SK-N-SH (cell line): ENCODE results near the gene CEP85. TPM values are rescaled to one million over a fixed set of nuclear protein-coding genes. Genes with fewer than 3 reads are reported as not detected.

Source experiments
- CTCF ChIA-PET: fragments of 300-600, 350-600 bp; formaldehyde crosslinking; extraction: SDS; loops from one replicate; lab custom pipeline; 2021; lab: Yijun Ruan, JAX
- POLR2A ChIA-PET: fragments of 350-600 bp; sonication (Branson Sonifier 250); formaldehyde crosslinking; extraction: SDS; loops from one replicate; lab custom pipeline; 2020; ENCODE audit warnings: antibody characterized with exemption, inconsistent platforms; lab: Yijun Ruan, JAX
- DNase-seq: peaks from one replicate; pipeline ENCODE4 v3.0.0; 2012
- H2AFZ ChIP-seq: fragments of 200-600 bp; sonication (generic); 2 replicates; pipeline ENCODE4 v1.8.1; 2016; ENCODE audit warnings: antibody characterized with exemption, mild to moderate bottlenecking, low read depth
- H3F3A ChIP-seq: fragments of 200-600 bp; sonication (generic); replicated peaks from 2 replicates; pipeline ENCODE3; 2016; ENCODE audit warnings: antibody characterized with exemption, mild to moderate bottlenecking; ENCODE audit not compliant: insufficient read depth
- H3K27ac ChIP-seq, 2 experiments: fragments of 200-500 bp in 1 of 2; fragments of 200-600 bp in 1 of 2; sonication (Bioruptor generic) in 1 of 2; sonication (generic), shearing (Covaris generic) in 1 of 2; 2 replicates each; pipeline versions ENCODE4 v1.5.1 to v1.6.1; 2014 to 2016; ENCODE audit warnings: low read depth in 2 of 2, inconsistent platforms in 1 of 2, low read length in 1 of 2, mild to moderate bottlenecking in 1 of 2, mixed read lengths in 1 of 2
- H3K27me3 ChIP-seq: fragments of 200-600 bp; sonication (generic), shearing (Covaris generic); 2 replicates; pipeline ENCODE4 v1.6.1; 2016; ENCODE audit warnings: mixed run types; ENCODE audit not compliant: insufficient read depth
- H3K36me3 ChIP-seq, 2 experiments: fragments of 200-500 bp in 1 of 2; fragments of 200-600 bp in 1 of 2; sonication (Bioruptor generic) in 1 of 2; sonication (generic) in 1 of 2; replicated peaks in 1 of 2; 2 replicates each; pipeline versions ENCODE3 to v1.5.1; 2014 to 2016; ENCODE audit warnings: low read length in 1 of 2, mild to moderate bottlenecking in 1 of 2; ENCODE audit not compliant: insufficient read depth in 2 of 2, control insufficient read depth in 1 of 2
- H3K4me1 ChIP-seq, 2 experiments: fragments of 200-500 bp in 1 of 2; fragments of 200-600 bp in 1 of 2; sonication (Bioruptor generic) in 1 of 2; sonication (generic), shearing (Covaris generic) in 1 of 2; 2 replicates each; pipeline versions ENCODE4 v1.5.1 to v1.6.1; 2014 to 2016; ENCODE audit warnings: low read depth in 1 of 2, low read length in 1 of 2, mixed run types in 1 of 2; ENCODE audit not compliant: insufficient read depth in 2 of 2, control insufficient read depth in 1 of 2
- H3K4me2 ChIP-seq: fragments of 200-600 bp; sonication (generic), shearing (Covaris generic); 2 replicates; pipeline ENCODE4 v1.6.1; 2017; ENCODE audit warnings: mixed run types
- H3K4me3 ChIP-seq, 2 experiments: fragments of 200-500 bp in 1 of 2; fragments of 200-600 bp in 1 of 2; sonication (Bioruptor generic) in 1 of 2; sonication (generic), shearing (Covaris generic) in 1 of 2; 2 replicates each; pipeline versions ENCODE4 v1.5.1 to v1.8.1; 2014 to 2016; ENCODE audit warnings: low read depth in 2 of 2, inconsistent platforms in 1 of 2, low read length in 1 of 2, mild to moderate bottlenecking in 1 of 2, mixed read lengths in 1 of 2, moderate library complexity in 1 of 2
- H3K79me2 ChIP-seq: fragments of 200-600 bp; sonication (generic); 2 replicates; pipeline ENCODE4 v1.8.1; 2017; ENCODE audit warnings: mild to moderate bottlenecking; ENCODE audit not compliant: insufficient read depth
- H3K9ac ChIP-seq: fragments of 200-600 bp; sonication (generic); 2 replicates; pipeline ENCODE4 v1.6.1; 2017; ENCODE audit warnings: mixed run types
- H3K9me2 ChIP-seq: fragments of 200-600 bp; sonication (generic); 2 replicates; pipeline ENCODE4 v1.6.1; 2017; ENCODE audit warnings: mixed run types
- H3K9me3 ChIP-seq: fragments of 200-600 bp; sonication (generic); 2 replicates; pipeline ENCODE4 v1.6.1; 2017; ENCODE audit warnings: mixed run types, mild to moderate bottlenecking, moderate library complexity
- H4K20me1 ChIP-seq: fragments of 200-600 bp; sonication (generic); 2 replicates; pipeline ENCODE4 v1.6.1; 2017; ENCODE audit warnings: mild to moderate bottlenecking, mixed run types; ENCODE audit not compliant: insufficient read depth
- CHD2 ChIP-seq: fragments of 150-350 bp; IDR thresholded peaks from 2 replicates; pipeline ENCODE4 v1.6.1; 2018; ENCODE audit warnings: low read length; ENCODE audit not compliant: partially characterized antibody
- CTCF ChIP-seq: fragments of 200-600 bp; sonication (generic); IDR thresholded peaks from 2 replicates; pipeline ENCODE4 v1.6.1; 2017; ENCODE audit warnings: antibody characterized with exemption, mild to moderate bottlenecking, moderate library complexity
- EZH2phosphoT487 ChIP-seq: fragments of 200-600 bp; sonication (generic); IDR thresholded peaks from 2 replicates; pipeline ENCODE4 v1.6.1; 2017; ENCODE audit warnings: low read depth, mixed run types, mild to moderate bottlenecking, antibody characterized with exemption, moderate library complexity, borderline replicate concordance
- FOXJ3 ChIP-seq: sonication (generic); formaldehyde crosslinking; IDR thresholded peaks from 2 replicates; pipeline ENCODE4 v1.5.1; 2020; ENCODE audit warnings: mild to moderate bottlenecking, missing genetic modification reagents
- GATA2 ChIP-seq: sonication (generic); formaldehyde crosslinking; IDR thresholded peaks from 2 replicates; pipeline ENCODE4 v1.5.0; 2020; ENCODE audit warnings: mild to moderate bottlenecking, missing genetic modification reagents
- JUND ChIP-seq: IDR thresholded peaks from 2 replicates; pipeline ENCODE4 v1.4.0; 2012
- NRF1 ChIP-seq: IDR thresholded peaks from 2 replicates; pipeline ENCODE4 v1.6.1; 2012; ENCODE audit warnings: low read depth, mild to moderate bottlenecking, low read length
- RAD21 ChIP-seq: IDR thresholded peaks from 2 replicates; pipeline ENCODE4 v1.6.1; 2012; ENCODE audit warnings: mild to moderate bottlenecking, low read length
- RXRA ChIP-seq: IDR thresholded peaks from 2 replicates; pipeline ENCODE4 v1.4.0; 2012; ENCODE audit warnings: low read depth, mild to moderate bottlenecking, borderline replicate concordance
- SIN3A ChIP-seq: IDR thresholded peaks from 2 replicates; pipeline ENCODE4 v1.6.1; 2012; ENCODE audit warnings: low read depth, mild to moderate bottlenecking, low read length, moderate library complexity, borderline replicate concordance
- SMC3 ChIP-seq: IDR thresholded peaks from 2 replicates; pipeline ENCODE4 v1.6.1; 2012; ENCODE audit warnings: low read depth, low read length, improper control_type of control experiment
- YY1 ChIP-seq: IDR thresholded peaks from 2 replicates; pipeline ENCODE4 v1.4.0; 2012; ENCODE audit warnings: low read depth, mild to moderate bottlenecking
- WGBS: methylation state at CpG from one replicate; pipeline ENCODE4 v1.1.6; 2017; ENCODE audit warnings: low lambda C conversion rate; 5-methylcytosine and 5-hydroxymethylcytosine counted together
- polyA plus RNA-seq, 3 experiments: library from polyadenylated mRNA; depleted of rRNA; stranded (reverse); fragments of >200 nt; gene quantifications; 2 replicates each; pipeline ENCODE4 v1.2.3, GENCODE V29; 2012
- TF ChIP-seq, protein P1 (sequence below): fragments of 150-350 bp; IDR thresholded peaks from 2 replicates; pipeline ENCODE4 v1.6.1; 2017; ENCODE audit warnings: antibody characterized with exemption, low read length, low read depth, borderline replicate concordance
- TF ChIP-seq, protein P2 (sequence below): IDR thresholded peaks from 2 replicates; pipeline ENCODE4 v1.6.1; 2012; ENCODE audit warnings: mild to moderate bottlenecking, low read depth, low read length, moderate library complexity
- TF ChIP-seq, protein P3 (sequence below): IDR thresholded peaks from 2 replicates; pipeline ENCODE4 v1.4.0; 2012; ENCODE audit warnings: low read depth, borderline replicate concordance
- TF ChIP-seq, protein P4 (sequence below): IDR thresholded peaks from 2 replicates; pipeline ENCODE4; 2012

CEP85 gene
- polyA plus RNA-seq, 1 of the 3 experiments (the other 2 are of a cell fraction) = 12.1 TPM

DNA sequence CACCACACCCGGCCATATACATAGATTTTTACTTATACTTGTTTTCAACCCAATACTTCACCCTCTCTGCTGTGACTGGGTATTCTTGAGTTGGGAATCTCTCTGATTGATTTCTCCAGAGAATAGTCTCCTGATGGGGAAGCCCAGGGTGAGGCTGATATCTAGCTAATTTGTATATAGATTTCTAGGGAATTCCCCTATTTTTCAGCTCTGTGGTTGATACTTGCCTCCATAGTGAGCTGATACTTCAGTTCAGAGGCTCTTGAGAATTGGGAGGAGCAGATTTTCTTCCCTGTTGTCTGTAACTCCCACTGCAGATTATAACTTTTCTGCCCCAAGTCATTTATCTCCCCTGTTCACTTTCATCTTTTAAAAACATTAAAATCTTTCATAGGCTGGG, 31.4 kb downstream of the CEP85 start (continued):
- TF ChIP-seq CTCF = no peak

- Histone ChIP-seq H2AFZ (no peak overlapping the region), H3F3A (no peaks in the 10 kb centered on the region), H3K4me2 (no peak overlapping the region), H3K9ac (no peak overlapping the region), H3K27me3 (no peaks in the 10 kb centered on the region), H3K9me3 (peaks cover 8% of the 10 kb centered on the region; the same call in 1 of the 2 replicates), H3K79me2 (no peaks in the 10 kb centered on the region), H3K27ac (no peak overlapping the region), H4K20me1 (no peaks in the 10 kb centered on the region), H3K36me3 (peaks cover 34 to 51% of the 10 kb centered on the region in 2 experiments), H3K9me2 (no peaks in the 10 kb centered on the region), H3K4me1 (no peaks in the 10 kb centered on the region), H3K4me3 (no peak overlapping the region; a peak in 1 of 4 replicates)
- TF ChIP-seq RXRA = no peak
- TF ChIP-seq, protein P1, sequence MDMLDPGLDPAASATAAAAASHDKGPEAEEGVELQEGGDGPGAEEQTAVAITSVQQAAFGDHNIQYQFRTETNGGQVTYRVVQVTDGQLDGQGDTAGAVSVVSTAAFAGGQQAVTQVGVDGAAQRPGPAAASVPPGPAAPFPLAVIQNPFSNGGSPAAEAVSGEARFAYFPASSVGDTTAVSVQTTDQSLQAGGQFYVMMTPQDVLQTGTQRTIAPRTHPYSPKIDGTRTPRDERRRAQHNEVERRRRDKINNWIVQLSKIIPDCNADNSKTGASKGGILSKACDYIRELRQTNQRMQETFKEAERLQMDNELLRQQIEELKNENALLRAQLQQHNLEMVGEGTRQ = no peak
- TF ChIP-seq YY1 = no peak
- TF ChIP-seq CHD2 = no peak
- TF ChIP-seq GATA2 (CRISPR knock-in tag) = no peak
- no peak for TF ChIP-seq FOXJ3
- TF ChIP-seq EZH2phosphoT487 = no peak
- TF ChIP-seq, protein P2, sequence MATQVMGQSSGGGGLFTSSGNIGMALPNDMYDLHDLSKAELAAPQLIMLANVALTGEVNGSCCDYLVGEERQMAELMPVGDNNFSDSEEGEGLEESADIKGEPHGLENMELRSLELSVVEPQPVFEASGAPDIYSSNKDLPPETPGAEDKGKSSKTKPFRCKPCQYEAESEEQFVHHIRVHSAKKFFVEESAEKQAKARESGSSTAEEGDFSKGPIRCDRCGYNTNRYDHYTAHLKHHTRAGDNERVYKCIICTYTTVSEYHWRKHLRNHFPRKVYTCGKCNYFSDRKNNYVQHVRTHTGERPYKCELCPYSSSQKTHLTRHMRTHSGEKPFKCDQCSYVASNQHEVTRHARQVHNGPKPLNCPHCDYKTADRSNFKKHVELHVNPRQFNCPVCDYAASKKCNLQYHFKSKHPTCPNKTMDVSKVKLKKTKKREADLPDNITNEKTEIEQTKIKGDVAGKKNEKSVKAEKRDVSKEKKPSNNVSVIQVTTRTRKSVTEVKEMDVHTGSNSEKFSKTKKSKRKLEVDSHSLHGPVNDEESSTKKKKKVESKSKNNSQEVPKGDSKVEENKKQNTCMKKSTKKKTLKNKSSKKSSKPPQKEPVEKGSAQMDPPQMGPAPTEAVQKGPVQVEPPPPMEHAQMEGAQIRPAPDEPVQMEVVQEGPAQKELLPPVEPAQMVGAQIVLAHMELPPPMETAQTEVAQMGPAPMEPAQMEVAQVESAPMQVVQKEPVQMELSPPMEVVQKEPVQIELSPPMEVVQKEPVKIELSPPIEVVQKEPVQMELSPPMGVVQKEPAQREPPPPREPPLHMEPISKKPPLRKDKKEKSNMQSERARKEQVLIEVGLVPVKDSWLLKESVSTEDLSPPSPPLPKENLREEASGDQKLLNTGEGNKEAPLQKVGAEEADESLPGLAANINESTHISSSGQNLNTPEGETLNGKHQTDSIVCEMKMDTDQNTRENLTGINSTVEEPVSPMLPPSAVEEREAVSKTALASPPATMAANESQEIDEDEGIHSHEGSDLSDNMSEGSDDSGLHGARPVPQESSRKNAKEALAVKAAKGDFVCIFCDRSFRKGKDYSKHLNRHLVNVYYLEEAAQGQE = no peak
- TF ChIP-seq, protein P3, sequence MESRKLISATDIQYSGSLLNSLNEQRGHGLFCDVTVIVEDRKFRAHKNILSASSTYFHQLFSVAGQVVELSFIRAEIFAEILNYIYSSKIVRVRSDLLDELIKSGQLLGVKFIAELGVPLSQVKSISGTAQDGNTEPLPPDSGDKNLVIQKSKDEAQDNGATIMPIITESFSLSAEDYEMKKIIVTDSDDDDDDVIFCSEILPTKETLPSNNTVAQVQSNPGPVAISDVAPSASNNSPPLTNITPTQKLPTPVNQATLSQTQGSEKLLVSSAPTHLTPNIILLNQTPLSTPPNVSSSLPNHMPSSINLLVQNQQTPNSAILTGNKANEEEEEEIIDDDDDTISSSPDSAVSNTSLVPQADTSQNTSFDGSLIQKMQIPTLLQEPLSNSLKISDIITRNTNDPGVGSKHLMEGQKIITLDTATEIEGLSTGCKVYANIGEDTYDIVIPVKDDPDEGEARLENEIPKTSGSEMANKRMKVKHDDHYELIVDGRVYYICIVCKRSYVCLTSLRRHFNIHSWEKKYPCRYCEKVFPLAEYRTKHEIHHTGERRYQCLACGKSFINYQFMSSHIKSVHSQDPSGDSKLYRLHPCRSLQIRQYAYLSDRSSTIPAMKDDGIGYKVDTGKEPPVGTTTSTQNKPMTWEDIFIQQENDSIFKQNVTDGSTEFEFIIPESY = no peak
- TF ChIP-seq RAD21 = no peak
- TF ChIP-seq SMC3 = no peak
- TF ChIP-seq JUND = no peak
- TF ChIP-seq NRF1 = no peak
- TF ChIP-seq, protein P4, sequence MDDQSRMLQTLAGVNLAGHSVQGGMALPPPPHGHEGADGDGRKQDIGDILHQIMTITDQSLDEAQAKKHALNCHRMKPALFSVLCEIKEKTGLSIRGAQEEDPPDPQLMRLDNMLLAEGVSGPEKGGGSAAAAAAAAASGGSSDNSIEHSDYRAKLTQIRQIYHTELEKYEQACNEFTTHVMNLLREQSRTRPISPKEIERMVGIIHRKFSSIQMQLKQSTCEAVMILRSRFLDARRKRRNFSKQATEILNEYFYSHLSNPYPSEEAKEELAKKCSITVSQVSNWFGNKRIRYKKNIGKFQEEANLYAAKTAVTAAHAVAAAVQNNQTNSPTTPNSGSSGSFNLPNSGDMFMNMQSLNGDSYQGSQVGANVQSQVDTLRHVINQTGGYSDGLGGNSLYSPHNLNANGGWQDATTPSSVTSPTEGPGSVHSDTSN = no peak
- TF ChIP-seq SIN3A = no peak
- POLR2A ChIA-PET = no interaction called here
- DNase-seq = no peak
- WGBS = 95% methylated on average over 9 of the region's 9 CpGs
- CTCF ChIA-PET = interaction anchor here (0.7 to 1.8 kb wide), 5 partner anchors 8 to 62 kb away, joined by 3 to 6 read pairs (median 3); partner anchors contain the start of gene SH3BGRL3
These were observed 34.5 kb downstream of the CEP85 start for GRCh38 chr1:26268290-26269197.
